Upper lobe of right lung (tissue), 1 donor: ENCODE results near the gene SBF1. TPM values are rescaled to one million over a fixed set of nuclear protein-coding genes. Genes with fewer than 3 reads are reported as not detected.
"Not testable (repeated sequence)": the region's sequence is repeated elsewhere in the genome, so short reads cannot be mapped to it uniquely, and the experiment has no call there.

ENCODE experiments used
- ATAC-seq: fragments of 200-7000 bp; cut with Tn5 transposase; one replicate; pipeline ENCODE4 v1.9.1; 2020; ENCODE audit warnings: mild to moderate bottlenecking, moderate library complexity
- DNase-seq: peaks from one replicate; pipeline ENCODE4 v3.0.0-alpha.2; 2020
- H3K27ac ChIP-seq: fragments of 200-600 bp; one replicate; pipeline ENCODE4 v1.8.0; 2022
- H3K27me3 ChIP-seq: fragments of 200-600 bp; one replicate; pipeline ENCODE4 v1.8.0; 2022; ENCODE audit warnings: mild to moderate bottlenecking
- H3K36me3 ChIP-seq: fragments of 200-600 bp; one replicate; pipeline ENCODE4 v1.8.0; 2022
- H3K4me1 ChIP-seq: fragments of 200-600 bp; one replicate; pipeline ENCODE4 v1.8.0; 2022
- H3K4me3 ChIP-seq: fragments of 200-600 bp; one replicate; pipeline ENCODE4 v1.8.0; 2022; ENCODE audit warnings: mild to moderate bottlenecking
- H3K9me3 ChIP-seq: fragments of 200-600 bp; one replicate; pipeline ENCODE4 v1.8.0; 2022
- intact Hi-C: fragments of 100-400 bp; cut with DNase I; formaldehyde crosslinking; loops from one replicate; pipeline ENCODE4 v1.11.0; 2022
- total RNA-seq: library from RNA; stranded (reverse); fragmentation: NEBNext Ultra II Directional; extraction: Animal tissue kit (Norgen Biotek cat#: 25700); gene quantifications from one replicate; pipeline ENCODE4 v1.2.1, GENCODE V29; 2021
- TF ChIP-seq, protein P1 (sequence below): fragments of 200-600 bp; IDR thresholded peaks from one replicate; pipeline ENCODE4 v1.8.0; 2022; ENCODE audit warnings: antibody characterized with exemption
- donor health status: DM: no; HTN: yes; CAD: no; lungs with severe emphysema.

Gene SBF1
- total RNA-seq, 1 donor from 2014 or later: 69.4 TPM

DNA sequence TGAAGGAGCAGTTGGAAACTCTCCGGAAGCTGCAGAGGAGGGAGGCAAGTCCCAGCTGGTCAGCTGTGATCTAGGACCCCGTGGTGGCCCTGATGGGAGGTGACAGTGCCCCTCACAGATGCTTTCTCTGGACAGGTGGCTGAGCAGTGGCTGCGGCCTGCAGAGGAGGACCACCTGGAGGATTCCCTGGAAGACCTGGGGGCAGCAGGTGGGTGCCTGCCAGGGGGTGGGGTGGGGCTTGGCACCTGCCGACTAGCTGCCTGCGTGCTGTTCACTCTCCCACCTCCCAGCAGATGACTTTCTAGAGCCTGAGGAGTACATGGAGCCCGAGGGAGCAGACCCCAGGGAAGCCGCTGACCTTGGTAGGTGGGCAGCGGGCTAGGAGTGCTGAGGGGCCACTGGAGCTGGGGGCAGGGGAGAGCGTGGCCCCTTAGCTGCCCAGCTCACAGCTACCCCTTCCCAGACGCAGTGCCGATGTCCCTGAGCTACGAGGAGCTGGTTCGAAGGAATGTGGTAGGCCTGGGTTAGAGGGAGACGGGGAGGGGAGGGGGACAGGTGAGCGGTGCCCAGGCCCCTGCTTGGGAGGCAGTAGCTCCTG, 47.5 kb upstream of the SBF1 start:
- Histone ChIP-seq H3K36me3 (peaks cover 45% of the 10 kb centered on the region), H3K4me3 (no peak overlapping the region), H3K4me1 (peaks cover 14% of the 10 kb centered on the region), H3K9me3 (no peaks in the 10 kb centered on the region), H3K27me3 (no peaks in the 10 kb centered on the region), H3K27ac (no peak overlapping the region)
- intact Hi-C loops: no loop called here
- TF ChIP-seq, protein P1, sequence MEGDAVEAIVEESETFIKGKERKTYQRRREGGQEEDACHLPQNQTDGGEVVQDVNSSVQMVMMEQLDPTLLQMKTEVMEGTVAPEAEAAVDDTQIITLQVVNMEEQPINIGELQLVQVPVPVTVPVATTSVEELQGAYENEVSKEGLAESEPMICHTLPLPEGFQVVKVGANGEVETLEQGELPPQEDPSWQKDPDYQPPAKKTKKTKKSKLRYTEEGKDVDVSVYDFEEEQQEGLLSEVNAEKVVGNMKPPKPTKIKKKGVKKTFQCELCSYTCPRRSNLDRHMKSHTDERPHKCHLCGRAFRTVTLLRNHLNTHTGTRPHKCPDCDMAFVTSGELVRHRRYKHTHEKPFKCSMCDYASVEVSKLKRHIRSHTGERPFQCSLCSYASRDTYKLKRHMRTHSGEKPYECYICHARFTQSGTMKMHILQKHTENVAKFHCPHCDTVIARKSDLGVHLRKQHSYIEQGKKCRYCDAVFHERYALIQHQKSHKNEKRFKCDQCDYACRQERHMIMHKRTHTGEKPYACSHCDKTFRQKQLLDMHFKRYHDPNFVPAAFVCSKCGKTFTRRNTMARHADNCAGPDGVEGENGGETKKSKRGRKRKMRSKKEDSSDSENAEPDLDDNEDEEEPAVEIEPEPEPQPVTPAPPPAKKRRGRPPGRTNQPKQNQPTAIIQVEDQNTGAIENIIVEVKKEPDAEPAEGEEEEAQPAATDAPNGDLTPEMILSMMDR: no peak
- ATAC-seq (no peak), DNase-seq (no peak)

DNA sequence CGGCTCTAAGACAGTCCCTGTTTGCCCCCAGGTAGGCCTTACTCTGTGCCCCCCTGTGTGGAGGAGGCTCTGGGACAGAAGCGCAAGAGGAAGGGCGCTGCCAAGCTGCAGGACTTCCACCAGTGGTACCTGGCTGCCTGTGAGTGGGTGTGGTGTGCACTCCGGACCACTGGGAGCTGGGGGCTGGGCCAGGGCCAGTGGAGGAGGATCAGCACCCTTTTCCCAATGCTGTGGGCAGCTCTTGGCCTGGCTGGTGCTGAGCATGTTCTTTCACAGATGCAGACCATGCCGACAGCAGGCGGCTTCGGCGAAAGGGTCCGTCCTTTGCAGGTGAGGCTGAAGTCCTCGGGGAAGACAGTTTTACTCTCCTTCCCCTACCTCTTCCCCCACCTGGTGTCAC, 46.9 kb upstream of the SBF1 start:
- Histone ChIP-seq H3K9me3 (no peaks in the 10 kb centered on the region), H3K36me3 (peaks cover 50% of the 10 kb centered on the region), H3K27ac (no peak overlapping the region), H3K27me3 (no peaks in the 10 kb centered on the region), H3K4me1 (peaks cover 8% of the 10 kb centered on the region), H3K4me3 (no peak overlapping the region)
- intact Hi-C loops: no loop called here
- ATAC-seq: no peak
- DNase-seq: no peak
- TF ChIP-seq, protein P1: no peak

DNA sequence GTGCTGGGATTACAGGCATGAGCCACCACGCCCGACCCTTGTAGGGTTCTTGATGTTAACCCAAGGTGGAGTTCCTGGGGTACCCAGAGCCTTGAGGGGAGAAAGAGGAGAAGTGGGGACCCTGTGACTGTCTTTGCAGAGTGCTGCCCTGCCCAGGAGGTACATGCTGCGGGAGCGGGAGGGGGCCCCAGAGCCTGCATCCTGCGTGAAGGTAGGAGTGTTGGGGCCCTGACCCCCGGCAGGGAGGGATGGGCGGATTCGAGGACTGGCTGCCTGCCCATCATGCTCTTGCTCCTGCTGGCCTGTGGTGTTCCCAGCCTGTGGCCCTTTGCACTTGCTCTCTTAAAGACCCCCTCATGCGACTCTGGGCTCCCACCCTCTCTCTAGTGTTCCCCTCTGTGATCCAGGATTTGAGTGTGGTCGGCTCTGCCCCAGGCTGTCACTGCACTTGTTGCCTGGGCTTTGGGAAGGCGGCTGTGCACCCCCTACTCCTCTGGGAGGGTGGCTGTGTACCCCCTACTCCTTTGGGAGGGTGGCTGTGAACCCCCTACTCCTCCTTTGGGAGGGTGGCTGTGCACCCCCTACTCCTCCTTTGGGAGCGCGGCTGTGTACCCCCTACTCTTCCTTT, 46.1 kb upstream of the SBF1 start:
- Histone ChIP-seq H3K27me3 (no peaks in the 10 kb centered on the region), H3K4me3 (no peak overlapping the region), H3K27ac (no peak overlapping the region), H3K9me3 (no peaks in the 10 kb centered on the region), H3K36me3 (peaks cover 53% of the 10 kb centered on the region), H3K4me1 (peaks cover 6% of the 10 kb centered on the region)
- DNase-seq (no peak), ATAC-seq (no peak)
- intact Hi-C loops: no loop called here
- TF ChIP-seq, protein P1: no peak

DNA sequence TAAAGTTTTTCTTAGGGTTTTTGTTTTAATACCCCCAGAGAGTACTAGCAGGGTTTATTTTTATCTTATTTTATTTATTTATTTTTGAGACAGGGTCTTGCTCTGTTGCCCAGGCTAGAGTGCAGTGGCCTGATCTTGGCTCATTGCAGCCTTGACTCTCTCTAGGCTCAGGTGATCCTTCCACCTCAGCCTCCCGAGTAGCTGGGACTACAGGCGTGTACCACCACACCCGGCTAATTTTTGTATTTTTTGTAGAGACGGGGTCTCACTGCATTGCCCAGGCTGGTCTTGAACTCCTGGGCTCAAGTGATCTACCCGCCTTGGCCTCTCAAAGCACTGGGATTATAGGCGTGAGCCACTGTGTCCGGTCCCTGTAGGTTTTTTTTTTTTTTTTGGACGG, 45.3 kb upstream of the SBF1 start:
- DNase-seq, ATAC-seq, H3K9me3 ChIP-seq, H3K27ac ChIP-seq, H3K4me3 ChIP-seq, intact Hi-C loops, H3K27me3 ChIP-seq, H3K4me1 ChIP-seq: not testable (repeated sequence)
- H3K36me3 ChIP-seq: peaks cover 53% of the 10 kb centered on the region

DNA sequence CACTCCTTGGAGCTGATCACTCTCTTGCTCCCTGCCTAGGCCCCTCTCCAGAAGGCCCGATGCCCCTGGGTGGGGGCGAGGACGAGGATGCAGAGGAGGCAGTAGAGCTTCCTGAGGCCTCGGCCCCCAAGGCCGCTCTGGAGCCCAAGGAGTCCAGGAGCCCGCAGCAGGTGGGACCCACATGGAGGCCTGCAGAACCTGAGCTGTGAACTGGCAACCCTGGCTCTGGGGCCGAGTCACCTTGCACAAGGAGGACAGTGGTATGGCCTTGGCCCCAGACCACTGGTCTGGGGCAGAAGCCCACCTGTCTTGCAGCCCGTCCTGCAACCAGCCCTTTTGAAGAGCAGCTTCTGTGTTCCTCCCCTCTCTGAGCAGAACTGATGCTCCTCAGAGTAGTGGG, 44.3 kb upstream of the SBF1 start:
- Histone ChIP-seq H3K9me3 (no peaks in the 10 kb centered on the region), H3K27me3 (no peaks in the 10 kb centered on the region), H3K36me3 (peaks cover 53% of the 10 kb centered on the region), H3K4me1 (peaks cover 1% of the 10 kb centered on the region), H3K27ac (no peak overlapping the region), H3K4me3 (no peak overlapping the region)
- DNase-seq: no peak
- intact Hi-C loops: no loop called here
- ATAC-seq: no peak
- TF ChIP-seq, protein P1: no peak

DNA sequence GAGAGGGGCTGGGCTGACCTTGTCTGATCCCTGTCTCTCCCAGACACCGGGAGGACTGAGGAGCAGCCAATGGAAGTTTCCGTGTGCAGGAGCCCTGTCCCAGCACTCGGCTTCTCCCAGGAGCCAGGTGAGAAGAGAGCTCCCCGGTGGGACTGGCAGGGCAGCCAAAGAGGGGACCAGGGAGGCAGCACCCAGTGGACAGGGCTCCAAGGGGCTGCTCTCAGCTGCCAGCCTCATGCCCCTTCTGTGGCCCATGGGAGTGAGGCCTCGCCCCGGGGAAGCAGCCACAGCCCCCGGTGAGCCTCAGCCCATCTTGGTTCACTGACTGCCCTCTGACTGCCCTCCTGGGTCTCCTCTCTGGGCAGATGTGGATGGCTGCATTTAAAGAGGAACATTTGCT, 43.8 kb upstream of the SBF1 start:
- H3K4me1 ChIP-seq: no peaks in the 10 kb centered on the region
- H3K9me3 ChIP-seq: no peaks in the 10 kb centered on the region
- TF ChIP-seq, protein P1: no peak
- no peak overlapping the region for H3K27ac ChIP-seq
- intact Hi-C loops: no loop called here
- no peak for ATAC-seq
- no peaks in the 10 kb centered on the region for H3K27me3 ChIP-seq
- H3K36me3 ChIP-seq: peaks cover 48% of the 10 kb centered on the region
- no peak for DNase-seq
- no peak overlapping the region for H3K4me3 ChIP-seq
